Hair follicle dermal papilla cell (primary cell): ENCODE measurements around the gene POFUT2. TPM values are rescaled to one million over a fixed set of nuclear protein-coding genes. Genes with fewer than 3 reads are reported as not detected.

ENCODE experiments used
- total RNA-seq: library from RNA; depleted of rRNA; stranded (reverse); fragments of >200 nt; gene quantifications from 2 replicates; pipeline ENCODE4 v1.2.3, GENCODE V29; 2012

POFUT2 gene
- 53.4 and 59.6 TPM in 2 replicates for total RNA-seq

GRCh38 chr21:45287438-45288391, at the start of gene POFUT2:
TSS of gene POFUT2 (minus strand) at chr21:45287895. CDS start at chr21:45287871, 24 bp downstream.

Other genes starting within 250 kb of the POFUT2 start
- gene ADARB1, start 213.3 kb downstream of the POFUT2 start, total RNA-seq: 20.2 and 28.1 TPM in 2 replicates
- gene COL18A1, start 117.3 kb upstream of the POFUT2 start, total RNA-seq: 10.4 and 20.3 TPM in 2 replicates